Esophagus muscularis mucosa (tissue), 3 donors: ENCODE measurements around the gene KRTAP10-4.

Experiments used
- POLR2A ChIP-seq: fragments of 450-650 bp; IDR thresholded peaks from one replicate; pipeline ENCODE4 v1.6.1; 2017; ENCODE audit warnings: antibody characterized with exemption, moderate library complexity, mild to moderate bottlenecking, low read depth
- POLR2AphosphoS5 ChIP-seq, 2 donors: sonication (generic); formaldehyde crosslinking; IDR thresholded peaks; one replicate each; pipeline ENCODE4 v1.6.1; 2017; ENCODE audit warnings: antibody characterized with exemption in 2 of 2
- TF ChIP-seq, protein P1 (sequence below), 3 experiments: fragments of 200-600 bp in 2 of 3; fragments of 450-650 bp in 1 of 3; sonication (generic) in 2 of 3; IDR thresholded peaks; one replicate each; pipeline ENCODE4 v1.5.1; 2017 to 2019; ENCODE audit warnings: antibody characterized with exemption in 3 of 3, mild to moderate bottlenecking in 2 of 3, moderate library complexity in 1 of 3

DNA sequence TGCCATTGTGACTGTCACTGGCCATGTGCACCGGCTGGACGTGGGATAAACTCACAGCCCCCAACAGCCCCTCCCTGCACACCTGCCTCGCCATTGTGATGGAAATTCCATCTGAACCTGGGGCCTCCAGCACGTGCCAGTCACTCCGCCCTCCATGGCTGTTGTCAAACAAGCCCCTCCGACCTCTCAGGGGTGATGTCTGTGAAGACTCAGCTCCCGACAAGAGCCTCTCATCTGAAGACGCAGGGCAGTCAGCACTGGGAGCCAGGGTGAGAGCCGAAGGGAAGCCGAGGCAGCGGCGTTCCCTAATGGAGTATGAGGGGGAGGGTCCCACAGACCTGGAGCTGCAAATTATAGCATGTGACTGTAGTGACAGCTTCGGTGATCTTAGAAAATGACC is 20.8 kb upstream of the KRTAP10-4 start:
- TF ChIP-seq POLR2AphosphoS5 (IDR thresholded peaks at IDR 0.05) (no peak), POLR2A (no peak)
- TF ChIP-seq, protein P1, sequence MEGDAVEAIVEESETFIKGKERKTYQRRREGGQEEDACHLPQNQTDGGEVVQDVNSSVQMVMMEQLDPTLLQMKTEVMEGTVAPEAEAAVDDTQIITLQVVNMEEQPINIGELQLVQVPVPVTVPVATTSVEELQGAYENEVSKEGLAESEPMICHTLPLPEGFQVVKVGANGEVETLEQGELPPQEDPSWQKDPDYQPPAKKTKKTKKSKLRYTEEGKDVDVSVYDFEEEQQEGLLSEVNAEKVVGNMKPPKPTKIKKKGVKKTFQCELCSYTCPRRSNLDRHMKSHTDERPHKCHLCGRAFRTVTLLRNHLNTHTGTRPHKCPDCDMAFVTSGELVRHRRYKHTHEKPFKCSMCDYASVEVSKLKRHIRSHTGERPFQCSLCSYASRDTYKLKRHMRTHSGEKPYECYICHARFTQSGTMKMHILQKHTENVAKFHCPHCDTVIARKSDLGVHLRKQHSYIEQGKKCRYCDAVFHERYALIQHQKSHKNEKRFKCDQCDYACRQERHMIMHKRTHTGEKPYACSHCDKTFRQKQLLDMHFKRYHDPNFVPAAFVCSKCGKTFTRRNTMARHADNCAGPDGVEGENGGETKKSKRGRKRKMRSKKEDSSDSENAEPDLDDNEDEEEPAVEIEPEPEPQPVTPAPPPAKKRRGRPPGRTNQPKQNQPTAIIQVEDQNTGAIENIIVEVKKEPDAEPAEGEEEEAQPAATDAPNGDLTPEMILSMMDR (IDR thresholded peaks at IDR 0.05): no peak
